PC-3 (cell line): ENCODE data around the gene CD151.

ENCODE experiments used
- EZH2phosphoT487 ChIP-seq: fragments of 300-600 bp; sonication (generic); IDR thresholded peaks from 2 replicates; pipeline ENCODE4 v1.6.1; 2018; ENCODE audit warnings: mild to moderate bottlenecking, antibody characterized with exemption, low read length, borderline replicate concordance
- TF ChIP-seq, protein P1 (sequence below): fragments of 300-600 bp; sonication (generic); conservative IDR thresholded peaks from 2 replicates; pipeline ENCODE4 v1.5.1; 2017; ENCODE audit warnings: antibody characterized with exemption, low read depth, mild to moderate bottlenecking, low read length

DNA sequence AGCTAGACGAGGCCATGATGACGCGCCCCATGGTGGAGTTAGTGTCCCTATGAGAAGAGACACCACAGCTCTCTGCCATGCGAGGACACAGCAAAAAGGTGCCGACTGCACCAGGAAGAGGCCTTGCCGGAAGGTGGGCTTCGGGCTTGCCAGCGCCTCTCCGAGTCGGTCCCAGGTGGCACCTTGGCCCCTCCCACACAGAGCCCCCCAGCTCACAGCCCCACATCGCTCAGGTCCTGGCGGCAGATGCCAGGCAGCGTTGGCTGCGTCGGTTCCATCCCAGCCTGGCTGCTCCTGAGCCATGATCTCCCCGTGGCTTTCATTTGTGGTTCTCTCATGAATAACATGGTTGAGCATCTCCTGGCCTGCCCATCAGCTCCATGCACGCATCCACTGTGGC, 53.8 kb downstream of the CD151 start:
- TF ChIP-seq, protein P1, sequence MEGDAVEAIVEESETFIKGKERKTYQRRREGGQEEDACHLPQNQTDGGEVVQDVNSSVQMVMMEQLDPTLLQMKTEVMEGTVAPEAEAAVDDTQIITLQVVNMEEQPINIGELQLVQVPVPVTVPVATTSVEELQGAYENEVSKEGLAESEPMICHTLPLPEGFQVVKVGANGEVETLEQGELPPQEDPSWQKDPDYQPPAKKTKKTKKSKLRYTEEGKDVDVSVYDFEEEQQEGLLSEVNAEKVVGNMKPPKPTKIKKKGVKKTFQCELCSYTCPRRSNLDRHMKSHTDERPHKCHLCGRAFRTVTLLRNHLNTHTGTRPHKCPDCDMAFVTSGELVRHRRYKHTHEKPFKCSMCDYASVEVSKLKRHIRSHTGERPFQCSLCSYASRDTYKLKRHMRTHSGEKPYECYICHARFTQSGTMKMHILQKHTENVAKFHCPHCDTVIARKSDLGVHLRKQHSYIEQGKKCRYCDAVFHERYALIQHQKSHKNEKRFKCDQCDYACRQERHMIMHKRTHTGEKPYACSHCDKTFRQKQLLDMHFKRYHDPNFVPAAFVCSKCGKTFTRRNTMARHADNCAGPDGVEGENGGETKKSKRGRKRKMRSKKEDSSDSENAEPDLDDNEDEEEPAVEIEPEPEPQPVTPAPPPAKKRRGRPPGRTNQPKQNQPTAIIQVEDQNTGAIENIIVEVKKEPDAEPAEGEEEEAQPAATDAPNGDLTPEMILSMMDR: no peak
- TF ChIP-seq EZH2phosphoT487: no peak
